Left kidney (tissue), 8 donors: ENCODE measurements around the gene NLRC5. TPM values are rescaled to one million over a fixed set of nuclear protein-coding genes. Genes with fewer than 3 reads are reported as not detected.
A peak's percentile ranks its signal among the peaks of the same experiment; 100 is the strongest.

Source experiments
- DNase-seq: peaks from one replicate; pipeline ENCODE4 v3.0.0-alpha.2; 2013
- long read RNA-seq, 8 donors: transcript quantifications; one replicate each; lab custom pipeline, GENCODE V29; 2026
- polyA plus RNA-seq: library from polyadenylated mRNA; unstranded; fragments of 120-200 nt; gene quantifications from one replicate; pipeline ENCODE4 v1.2.1, GENCODE V29; 2013; ENCODE audit not compliant: insufficient read length

The NLRC5 gene
- polyA plus RNA-seq = 5.3 TPM
- long read RNA-seq, donor 1 = 0 reads
- long read RNA-seq, donor 2 = 0 reads
- long read RNA-seq, donor 3, partial matches to known transcripts = 0 of 1 reads
- long read RNA-seq, donor 3, other reads (novel, unspliced or antisense) = 0 of 1 reads
- long read RNA-seq, donor 4 = 0 reads
- long read RNA-seq, donor 5 = 0 reads
- long read RNA-seq, donor 6 = 0 reads
- long read RNA-seq, donor 7 = 0 reads
- long read RNA-seq, donor 8 = 0 reads

- DNase-seq = peak; percentile 66
Observed at GRCh38 chr16:56988948-56989945, at the start of gene NLRC5. NLRC5 (plus strand) TSS chr16:56989557; CDS start chr16:57020713, 31,156 bp downstream.

GRCh38 chr16:56939801-56940200 is 49.6 kb upstream of the NLRC5 start:
- no peak for DNase-seq

- DNase-seq = no peak
Observed at GRCh38 chr16:56941092-56941491, 48.3 kb upstream of the NLRC5 start.

GRCh38 chr16:56941856-56942331 is 47.5 kb upstream of the NLRC5 start:
- no peak for DNase-seq

GRCh38 chr16:56943761-56944375 is 45.5 kb upstream of the NLRC5 start:
- no peak for DNase-seq

- no peak for DNase-seq
Observed at GRCh38 chr16:56944954-56945839, 44.2 kb upstream of the NLRC5 start.

- DNase-seq = no peak
Observed at GRCh38 chr16:56945847-56946527, 43.4 kb upstream of the NLRC5 start.

GRCh38 chr16:56946767-56947603 is 42.4 kb upstream of the NLRC5 start:
- no peak for DNase-seq

GRCh38 chr16:56947604-56947995 is 41.8 kb upstream of the NLRC5 start:
- DNase-seq = no peak

GRCh38 chr16:56948234-56948633 is 41.1 kb upstream of the NLRC5 start:
- no peak for DNase-seq

GRCh38 chr16:56950051-56950450 is 39.3 kb upstream of the NLRC5 start:
- no peak for DNase-seq

GRCh38 chr16:56950455-56950854 is 38.9 kb upstream of the NLRC5 start:
- no peak for DNase-seq

- DNase-seq = peak; percentile 33
Observed at GRCh38 chr16:56950881-56951771, 38.2 kb upstream of the NLRC5 start.

- no peak for DNase-seq
Observed at GRCh38 chr16:56953006-56953405, 36.4 kb upstream of the NLRC5 start.

- no peak for DNase-seq
Observed at GRCh38 chr16:56956076-56956475, 33.3 kb upstream of the NLRC5 start.

- DNase-seq = no peak
Observed at GRCh38 chr16:56956756-56957155, 32.6 kb upstream of the NLRC5 start.

- DNase-seq = no peak
Observed at GRCh38 chr16:56960681-56961281, 28.6 kb upstream of the NLRC5 start.

- DNase-seq = peak; percentile 21
Observed at GRCh38 chr16:56961386-56961785, 28.0 kb upstream of the NLRC5 start.
